GM19351 (cell line): ENCODE data around the gene GALNT9.

Experiments
- ATAC-seq: cut with Tn5 transposase; IDR thresholded peaks from one replicate; pipeline ENCODE4 v1.9.1; 2021; ENCODE audit warnings: mild to moderate bottlenecking, moderate library complexity; ENCODE audit not compliant: unreplicated experiment

GALNT9 gene

GRCh38 chr12:132187646-132188450, 141.5 kb downstream of the GALNT9 start:
- no peak for ATAC-seq

DNA sequence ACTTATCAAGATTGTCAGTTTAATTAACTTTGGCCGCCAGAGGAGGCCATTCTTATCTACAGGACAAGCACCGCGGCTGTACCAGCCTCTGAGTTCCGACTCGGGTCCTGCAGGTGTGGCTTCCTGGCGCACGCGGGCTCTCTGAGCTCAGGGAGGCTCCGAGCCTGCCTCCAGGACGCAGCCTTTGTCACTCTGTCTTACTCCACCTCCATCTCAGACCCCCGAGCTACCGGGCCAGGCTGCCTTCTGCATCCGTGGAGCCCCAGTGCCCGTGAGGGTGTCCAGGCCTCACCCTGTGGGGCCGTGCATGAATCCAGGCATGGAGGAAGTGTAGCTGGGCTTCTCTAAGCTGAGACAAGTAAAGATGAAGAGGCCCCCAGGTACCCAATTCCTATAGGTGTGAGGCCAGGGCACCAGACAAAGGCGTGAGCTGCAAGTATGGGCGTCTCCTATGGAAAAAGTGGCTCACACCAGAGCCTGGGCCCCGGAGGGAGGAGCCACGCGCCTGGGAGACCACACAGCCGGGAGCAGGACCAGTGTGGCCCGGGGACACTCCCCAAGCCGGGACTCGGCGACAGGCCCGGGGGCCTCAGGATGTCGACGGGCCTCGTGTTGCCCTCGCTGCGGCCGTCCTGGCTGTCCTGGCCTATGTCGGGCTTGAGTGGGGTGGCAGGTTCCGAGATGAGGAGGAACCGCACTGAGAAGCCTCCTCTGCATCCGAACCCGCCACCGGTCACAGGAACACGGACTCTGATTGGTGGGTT, 142.3 kb downstream of the GALNT9 start:
- no peak for ATAC-seq

- ATAC-seq = no peak
Observed at GRCh38 chr12:132186208-132186856, 143.1 kb downstream of the GALNT9 start.

DNA sequence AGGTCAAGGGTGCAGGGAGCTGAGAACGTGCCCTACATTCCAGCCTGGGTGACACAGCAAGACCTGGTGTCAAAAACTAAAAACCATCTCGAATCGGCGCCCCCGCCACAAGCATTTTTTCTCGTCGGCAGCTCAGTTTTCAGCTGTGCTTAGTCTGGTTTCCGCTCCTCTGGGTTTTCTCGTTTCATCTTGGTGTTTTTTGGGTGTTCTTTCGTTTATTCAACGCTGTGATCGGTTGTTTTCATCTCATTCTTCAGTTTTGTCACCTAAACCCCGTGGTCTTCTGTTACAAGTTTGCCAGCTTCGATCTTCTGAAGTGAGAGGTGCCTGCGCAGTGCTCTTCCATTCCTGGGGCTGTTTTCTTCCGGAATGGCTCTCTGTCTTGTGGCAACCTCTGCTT, 143.7 kb downstream of the GALNT9 start:
- no peak for ATAC-seq

DNA sequence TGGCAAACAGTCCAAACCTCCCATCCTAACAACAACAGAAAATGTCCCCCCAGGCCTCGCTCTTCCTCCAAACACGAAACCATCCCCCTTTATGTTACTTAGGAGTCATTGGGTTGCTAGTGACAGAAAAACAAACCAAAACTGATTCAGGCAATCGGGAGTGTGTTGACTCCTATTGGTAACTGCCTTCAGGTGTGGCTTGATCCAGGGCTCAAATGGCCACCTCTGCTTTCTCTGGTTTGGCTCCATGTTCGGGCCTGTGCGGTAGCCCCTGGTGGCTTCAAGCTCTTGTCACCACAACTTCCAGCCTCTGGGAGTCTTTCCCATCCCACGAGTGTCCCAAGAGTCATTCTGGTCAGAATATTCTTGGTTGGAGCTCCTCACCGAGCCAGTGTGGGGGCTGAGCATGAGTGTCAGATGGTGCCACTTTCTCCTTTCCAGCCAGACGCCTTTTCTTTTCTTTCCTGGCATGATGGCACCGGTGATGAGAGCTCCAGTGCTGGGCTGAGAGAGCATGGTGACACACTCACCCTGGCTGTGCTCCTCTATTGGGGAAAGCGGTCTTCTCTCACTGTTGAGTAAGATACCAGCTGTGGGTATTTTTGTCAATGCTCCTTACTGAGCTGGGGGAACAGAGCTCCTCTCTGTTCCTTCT, 146.6 kb downstream of the GALNT9 start:
- no peak for ATAC-seq

DNA sequence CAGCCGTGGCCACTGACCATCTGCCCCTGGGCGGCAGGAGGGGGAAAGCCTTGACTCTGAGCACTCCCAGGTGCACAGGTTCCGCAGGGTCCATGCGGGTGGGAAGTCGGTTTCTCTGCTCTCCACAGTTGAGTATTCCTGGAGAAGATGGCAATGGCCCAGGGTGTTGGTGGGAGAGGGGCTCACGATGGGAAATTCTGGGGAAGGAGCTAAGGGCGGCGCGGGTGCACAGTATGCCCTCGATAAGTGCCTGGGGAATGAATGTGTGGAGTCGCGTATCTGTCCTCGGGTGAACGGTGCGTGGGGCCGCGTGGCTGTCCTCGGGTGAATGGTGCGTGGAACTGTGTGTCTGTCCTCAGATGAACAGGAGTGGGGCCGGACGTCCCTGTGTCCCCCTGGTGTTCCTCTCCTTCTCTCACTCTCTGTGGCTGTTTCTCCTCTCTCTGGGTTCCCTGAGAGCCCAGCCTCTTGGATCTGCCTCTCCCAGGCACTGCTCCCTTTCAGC, 147.1 kb downstream of the GALNT9 start:
- ATAC-seq = no peak

DNA sequence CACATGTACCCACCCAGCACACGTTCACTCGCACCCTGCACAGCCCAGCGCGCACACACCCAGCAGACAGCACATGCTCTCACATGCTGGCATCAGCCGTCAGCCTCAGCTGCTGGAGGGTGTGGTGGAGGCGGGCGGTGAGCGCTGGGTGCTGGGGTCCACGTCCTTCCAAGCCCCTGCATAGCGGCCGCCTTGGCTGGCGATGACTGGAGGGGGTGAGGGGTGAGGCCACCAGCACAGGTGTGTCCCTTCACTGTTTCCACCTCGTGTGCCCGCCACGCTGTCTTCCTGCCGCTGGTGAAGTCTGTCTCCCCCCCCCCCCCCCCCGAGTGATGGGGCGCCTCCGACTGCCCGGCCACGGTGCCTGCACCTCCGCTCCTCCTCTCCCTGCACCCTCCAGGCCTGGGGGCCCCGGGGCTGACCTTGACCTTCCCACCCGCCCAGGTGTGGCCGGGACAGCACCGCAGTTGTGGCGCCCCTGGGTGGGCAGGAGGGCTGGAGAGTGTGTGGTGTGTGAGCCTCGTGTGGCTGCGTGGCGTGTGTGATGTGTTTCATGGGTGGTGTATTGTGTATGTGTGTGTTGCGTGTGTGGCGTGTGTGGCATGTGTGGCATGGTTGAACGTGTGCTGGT, 147.7 kb downstream of the GALNT9 start:
- ATAC-seq = no peak

DNA sequence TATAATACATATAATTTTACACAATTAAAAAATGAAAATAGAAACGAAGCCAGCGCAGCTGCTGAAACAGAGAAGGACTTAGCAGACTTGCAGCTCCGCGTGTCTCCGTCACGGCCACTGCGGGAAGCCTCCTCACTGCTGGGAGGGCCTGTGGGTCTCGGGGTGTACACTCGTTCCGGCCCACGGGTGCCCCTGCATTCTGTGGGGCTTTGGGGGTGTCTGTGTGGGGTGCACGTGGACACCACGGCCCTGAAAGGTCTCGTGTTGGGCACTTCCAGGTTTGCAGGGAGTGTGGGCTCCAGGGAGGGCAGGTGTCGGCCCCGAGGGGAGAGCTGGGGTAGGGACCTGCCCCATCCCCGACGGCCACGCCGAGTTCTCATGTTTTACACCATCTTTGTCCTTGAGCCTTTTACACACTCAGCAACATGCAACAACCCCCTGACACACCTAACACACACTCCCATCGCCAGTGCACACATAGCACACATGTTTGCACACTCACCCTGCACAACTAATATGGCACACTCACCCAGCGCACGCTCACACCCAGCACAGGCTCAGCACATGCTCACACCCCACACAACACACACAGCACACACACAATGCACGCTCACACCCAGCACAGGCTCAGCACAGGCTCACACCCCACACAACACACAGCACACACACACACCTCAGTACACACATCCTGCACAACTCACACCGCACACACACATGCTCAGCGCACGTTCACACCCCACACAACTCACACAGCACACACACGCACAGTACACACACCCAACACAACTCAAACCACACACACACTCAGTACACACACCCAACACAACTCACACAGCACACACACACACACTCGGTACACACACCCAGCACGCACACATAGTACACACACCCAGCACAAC, 148.5 kb downstream of the GALNT9 start:
- ATAC-seq = no peak

- ATAC-seq = no peak
Observed at GRCh38 chr12:132179431-132180362, 149.7 kb downstream of the GALNT9 start.

DNA sequence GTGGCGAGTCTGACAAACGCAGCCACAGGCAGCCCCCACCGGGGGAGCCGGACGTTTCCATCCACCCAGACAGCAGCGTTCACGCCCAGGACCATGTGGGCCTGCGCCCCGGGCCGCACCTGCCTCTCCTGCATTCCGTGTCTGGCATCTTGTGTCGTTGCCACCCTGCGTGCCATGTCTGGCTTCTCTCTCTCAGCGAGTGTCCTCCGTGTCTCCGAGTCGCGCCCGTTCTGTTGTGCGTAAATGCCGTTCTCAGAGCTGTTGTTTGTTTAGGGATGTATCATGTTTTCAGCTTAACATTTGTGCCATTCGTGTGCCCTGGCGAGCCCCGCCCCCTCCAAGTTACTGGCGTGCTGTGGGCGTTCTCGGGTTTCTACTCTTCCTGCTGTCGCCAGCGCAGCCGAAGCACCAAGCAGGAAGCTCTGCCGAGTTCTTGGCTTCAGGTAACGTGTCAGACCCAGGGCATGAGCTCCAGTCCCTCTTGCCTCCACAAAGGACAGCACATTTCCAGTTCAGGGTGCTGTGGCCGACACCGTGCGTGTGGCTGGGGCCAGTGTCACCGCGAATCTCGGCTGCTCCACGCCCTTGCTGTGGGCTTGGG, 150.5 kb downstream of the GALNT9 start:
- no peak for ATAC-seq

- no peak for ATAC-seq
Observed at GRCh38 chr12:132178316-132178715, 151.1 kb downstream of the GALNT9 start.

- no peak for ATAC-seq
Observed at GRCh38 chr12:132176920-132177551, 152.4 kb downstream of the GALNT9 start.

- no peak for ATAC-seq
Observed at GRCh38 chr12:132176385-132176919, 152.9 kb downstream of the GALNT9 start.

GRCh38 chr12:132175496-132176384, 153.6 kb downstream of the GALNT9 start:
- no peak for ATAC-seq

DNA sequence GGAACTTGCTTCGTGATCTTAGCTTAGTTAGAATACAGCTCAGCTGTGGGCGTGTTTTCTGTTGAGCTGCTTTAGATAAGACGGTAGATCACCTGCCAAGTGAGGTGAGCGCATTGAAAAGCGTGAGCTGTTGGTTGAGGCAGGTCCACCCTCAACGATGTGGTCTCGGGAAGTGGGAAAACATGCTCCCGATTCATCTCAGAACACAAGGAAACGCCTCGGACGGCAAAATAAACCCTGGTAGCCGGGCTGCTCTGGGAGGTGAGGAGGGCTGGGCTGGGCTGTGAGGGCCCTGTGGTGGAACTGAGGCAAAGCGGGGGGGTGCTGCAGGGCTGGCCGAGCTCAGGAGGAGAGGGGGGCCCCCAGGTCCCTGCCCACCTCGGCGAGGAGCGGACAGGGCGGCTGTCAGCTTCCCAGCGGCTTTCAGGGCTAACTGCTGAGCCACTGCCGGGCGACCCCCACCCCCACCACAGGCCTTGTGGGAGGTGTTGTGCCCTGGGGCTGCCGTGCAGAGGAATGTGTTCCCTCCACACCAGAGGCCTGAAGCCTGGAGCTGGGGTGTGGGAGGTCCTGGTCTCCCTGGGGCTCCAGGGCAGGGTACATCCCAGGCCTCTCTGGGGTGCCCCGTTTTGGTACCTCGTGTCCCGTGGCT, 154.4 kb downstream of the GALNT9 start:
- ATAC-seq = no peak
